IMR-90 (cell line): ENCODE data around the gene PALM3. TPM values are rescaled to one million over a fixed set of nuclear protein-coding genes. Genes with fewer than 3 reads are reported as not detected.

Source experiments
- ATAC-seq: fragments of 200-7000 bp; cut with Tn5 transposase; 2 replicates; pipeline ENCODE4 v1.9.1; 2020; ENCODE audit warnings: low read depth, mild to moderate bottlenecking, moderate library complexity
- BruUV-seq: library from RNA; stranded (reverse); fragments of 400-500 nt; replicated peaks from 2 replicates; lab custom pipeline; 2021; lab: Mats Ljungman, UMichigan
- CTCF ChIA-PET: fragments of 300-600 bp; formaldehyde crosslinking; extraction: SDS; loops from one replicate; lab custom pipeline; 2021; ENCODE audit warnings: antibody characterized with exemption; lab: Yijun Ruan, JAX
- POLR2A ChIA-PET: fragments of 300-600 bp; sonication (Branson Sonifier 250); formaldehyde crosslinking; loops from one replicate; lab custom pipeline; 2022; ENCODE audit warnings: antibody characterized with exemption; ENCODE audit not compliant: unreplicated experiment; lab: Charles Lee
- DNase-seq: peaks from one replicate; pipeline ENCODE4 v3.0.0; 2013
- H2AFZ ChIP-seq: replicated peaks from 2 replicates; pipeline ENCODE3; 2013; ENCODE audit warnings: low read length, mild to moderate bottlenecking; ENCODE audit not compliant: poor library complexity
- H2AK5ac ChIP-seq: 2 replicates; pipeline ENCODE4 v1.6.1; 2013; ENCODE audit warnings: low read depth, low read length, inconsistent platforms
- H2AK9ac ChIP-seq: replicated peaks from 2 replicates; pipeline ENCODE3; 2013; ENCODE audit warnings: mild to moderate bottlenecking, low read depth, low read length, moderate library complexity; ENCODE audit not compliant: poor library complexity
- H2BK120ac ChIP-seq: 2 replicates; pipeline ENCODE4 v1.6.1; 2013; ENCODE audit warnings: low read depth, low read length, inconsistent platforms
- H2BK15ac ChIP-seq: 3 replicates; pipeline ENCODE4 v1.6.1; 2013; ENCODE audit warnings: low read depth, low read length, inconsistent platforms
- H2BK20ac ChIP-seq: 2 replicates; pipeline ENCODE4 v1.6.1; 2013; ENCODE audit warnings: low read depth, mild to moderate bottlenecking, inconsistent platforms, low read length, moderate library complexity
- H2BK5ac ChIP-seq: 2 replicates; pipeline ENCODE4 v1.6.1; 2013; ENCODE audit warnings: mild to moderate bottlenecking, low read depth, low read length, inconsistent platforms; ENCODE audit not compliant: poor library complexity, severe bottlenecking
- H3K14ac ChIP-seq: replicated peaks from 2 replicates; pipeline ENCODE4 v1.6.1; 2013; ENCODE audit warnings: low read depth, low read length, inconsistent platforms
- H3K18ac ChIP-seq: 2 replicates; pipeline ENCODE4 v1.6.1; 2013; ENCODE audit warnings: low read depth, low read length, control low read depth
- H3K23ac ChIP-seq: 2 replicates; pipeline ENCODE4 v1.6.1; 2013; ENCODE audit warnings: low read depth, low read length, inconsistent platforms
- H3K27ac ChIP-seq: 2 replicates; pipeline ENCODE4 v1.5.1; 2013; ENCODE audit warnings: mild to moderate bottlenecking, control low read depth, low read length; ENCODE audit not compliant: insufficient read depth
- H3K27me3 ChIP-seq: 2 replicates; pipeline ENCODE4 v1.6.1; 2013; ENCODE audit warnings: low read length; ENCODE audit not compliant: control insufficient read depth, insufficient read depth
- H3K36me3 ChIP-seq: 2 replicates; pipeline ENCODE4 v1.6.1; 2013; ENCODE audit warnings: low read length, mixed read lengths; ENCODE audit not compliant: control insufficient read depth, insufficient read depth
- H3K4ac ChIP-seq: 2 replicates; pipeline ENCODE4 v1.6.1; 2013; ENCODE audit warnings: low read depth, low read length, inconsistent platforms
- H3K4me1 ChIP-seq: 2 replicates; pipeline ENCODE4 v1.6.1; 2013; ENCODE audit warnings: low read length, mixed read lengths; ENCODE audit not compliant: control insufficient read depth, insufficient read depth
- H3K4me2 ChIP-seq: 2 replicates; pipeline ENCODE4 v1.6.1; 2013; ENCODE audit warnings: low read depth, mild to moderate bottlenecking, control low read depth, low read length, moderate library complexity
- H3K4me3 ChIP-seq: 2 replicates; pipeline ENCODE4 v1.5.1; 2013; ENCODE audit warnings: low read depth, mild to moderate bottlenecking, control low read depth, low read length, moderate library complexity; ENCODE audit not compliant: insufficient read depth
- H3K56ac ChIP-seq: 2 replicates; pipeline ENCODE4 v1.6.1; 2013; ENCODE audit warnings: low read length, inconsistent platforms; ENCODE audit not compliant: insufficient read depth; ENCODE audit errors: extremely low read depth
- H3K79me1 ChIP-seq, 2 experiments: 2 replicates each; pipeline ENCODE4 v1.6.1; 2013; ENCODE audit warnings: low read length in 2 of 2, inconsistent platforms in 1 of 2, low read depth in 1 of 2
- H3K9ac ChIP-seq: 2 replicates; pipeline ENCODE4 v1.6.1; 2013; ENCODE audit warnings: low read depth, low read length, control low read depth
- H3K9me1 ChIP-seq: 2 replicates; pipeline ENCODE4 v1.6.1; 2013; ENCODE audit warnings: low read length, inconsistent platforms; ENCODE audit not compliant: insufficient read depth
- H3K9me3 ChIP-seq: 2 replicates; pipeline ENCODE4 v1.6.1; 2013; ENCODE audit warnings: low read length; ENCODE audit not compliant: control insufficient read depth, insufficient read depth
- H4K20me1 ChIP-seq: 2 replicates; pipeline ENCODE4 v1.6.1; 2013; ENCODE audit warnings: low read length, inconsistent platforms; ENCODE audit not compliant: insufficient read depth
- H4K5ac ChIP-seq: 2 replicates; pipeline ENCODE4 v1.6.1; 2013; ENCODE audit warnings: mild to moderate bottlenecking, low read depth, low read length, control low read depth
- H4K8ac ChIP-seq, 2 experiments: 2 replicates each; pipeline ENCODE4 v1.6.1; 2013; ENCODE audit warnings: low read depth in 2 of 2, low read length in 2 of 2, control low read depth in 1 of 2, inconsistent platforms in 1 of 2
- H4K91ac ChIP-seq: 2 replicates; pipeline ENCODE4 v1.6.1; 2013; ENCODE audit warnings: low read depth, low read length, inconsistent platforms; ENCODE audit not compliant: insufficient read depth
- CTCF ChIP-seq: conservative IDR thresholded peaks from 2 replicates; pipeline ENCODE4 v1.5.1; 2012; ENCODE audit warnings: mild to moderate bottlenecking, low read depth, low read length, improper control_type of control experiment
- FOS ChIP-seq: fragments of 150-350 bp; IDR thresholded peaks from 2 replicates; pipeline ENCODE4 v1.6.1; 2016; ENCODE audit warnings: low read depth, low read length
- MAFK ChIP-seq: IDR thresholded peaks from 2 replicates; pipeline ENCODE4 v1.6.1; 2012; ENCODE audit warnings: low read depth, low read length, improper control_type of control experiment
- MXI1 ChIP-seq: IDR thresholded peaks from 2 replicates; pipeline ENCODE4 v1.6.1; 2012; ENCODE audit warnings: low read depth, mild to moderate bottlenecking, low read length, moderate library complexity, borderline replicate concordance
- NFE2L2 ChIP-seq: fragments of 150-350 bp; IDR thresholded peaks from 2 replicates; pipeline ENCODE4 v1.6.1; 2016; ENCODE audit warnings: low read depth, mild to moderate bottlenecking, low read length
- POLR2A ChIP-seq: IDR thresholded peaks from 2 replicates; pipeline ENCODE4 v1.6.1; 2012; ENCODE audit warnings: mild to moderate bottlenecking, low read depth, low read length
- RAD21 ChIP-seq: IDR thresholded peaks from 2 replicates; pipeline ENCODE4 v1.6.1; 2012; ENCODE audit warnings: low read length, improper control_type of control experiment
- RCOR1 ChIP-seq: IDR thresholded peaks from 2 replicates; pipeline ENCODE4 v1.6.1; 2012; ENCODE audit warnings: mild to moderate bottlenecking, low read length, improper control_type of control experiment; ENCODE audit not compliant: insufficient replicate concordance
- RFX5 ChIP-seq: IDR thresholded peaks from 2 replicates; pipeline ENCODE4 v1.8.0; 2012; ENCODE audit warnings: low read depth, mild to moderate bottlenecking, low read length, moderate library complexity
- SMC3 ChIP-seq: fragments of 150-350 bp; IDR thresholded peaks from 2 replicates; pipeline ENCODE4 v1.6.1; 2016; ENCODE audit warnings: low read depth, mild to moderate bottlenecking, antibody characterized with exemption, low read length, moderate library complexity
- WGBS, 2 experiments: methylation state at CpG; one replicate each; pipeline versions ENCODE4 v1.1.5 to v1.1.7; 2013; ENCODE audit warnings: missing lambda C conversion rate in 2 of 2; ENCODE audit not compliant: insufficient read length in 1 of 2; ENCODE audit errors: extremely low coverage in 2 of 2; 5-methylcytosine and 5-hydroxymethylcytosine counted together
- dilution Hi-C: fragments of 300-500 bp; cut with HindIII; formaldehyde crosslinking; loops from one replicate; pipeline ENCODE4 v1.14.3; 2018; ENCODE audit warnings: low sequenced_read_pairs; ENCODE audit not compliant: unreplicated experiment
- in situ Hi-C: fragments of 300-500 bp; cut with MboI; formaldehyde crosslinking; loops from 3 replicates; pipeline ENCODE4 v1.14.3; 2019; ENCODE audit warnings: low sequenced_read_pairs, inconsistent platforms, mixed read lengths
- intact Hi-C: fragments of 100-400 bp; cut with micrococcal nuclease; formaldehyde crosslinking; loops from 2 replicates; pipeline ENCODE4 v1.10.0; 2022
- polyA plus RNA-seq, 3 experiments: library from polyadenylated mRNA; depleted of rRNA; stranded (reverse); fragments of >200 nt; gene quantifications; 2 replicates each; pipeline ENCODE4 v1.2.3, GENCODE V29; 2012; ENCODE audit warnings: low replicate concordance in 1 of 3
- total RNA-seq: library from RNA; depleted of rRNA; stranded (reverse); fragments of >200 nt; gene quantifications from 2 replicates; pipeline ENCODE4 v1.2.3, GENCODE V29; 2012

Gene PALM3
- total and polyA plus RNA-seq, 2 of the 4 experiments (the other 2 are of a cell fraction) = 0.18 to 0.84 TPM

- Histone ChIP-seq H3K4me2 (no peak overlapping the region), H2AK9ac (no peak overlapping the region), H2AK5ac (no peak overlapping the region), H3K4ac (no peak overlapping the region), H3K9me3 (peaks cover 8% of the 10 kb centered on the region), H2BK5ac (no peak overlapping the region), H3K18ac (no peak overlapping the region), H3K14ac (no peak overlapping the region), H2BK120ac (no peak overlapping the region), H4K5ac (no peak overlapping the region), H3K27me3 (no peaks in the 10 kb centered on the region), H2BK20ac (no peak overlapping the region), H4K8ac (no peak overlapping the region), H3K79me1 (no peaks in the 10 kb centered on the region; a peak in 1 of 4 replicates), H4K20me1 (no peaks in the 10 kb centered on the region), H2AFZ (no peak overlapping the region), H3K9ac (no peak overlapping the region), H3K36me3 (peaks cover 33% of the 10 kb centered on the region), H4K91ac (no peak overlapping the region), H3K23ac (no peak overlapping the region), H3K4me3 (no peak overlapping the region), H3K9me1 (peaks cover 3% of the 10 kb centered on the region; the same call in 1 of the 2 replicates), H3K56ac (no peak overlapping the region), H3K27ac (no peak overlapping the region), H3K4me1 (no peaks in the 10 kb centered on the region), H2BK15ac (no peak overlapping the region)
- in situ Hi-C loops (loop anchor here (25.0 kb wide), 1 partner anchor 335 kb away; the partner anchor contains the start of genes C19orf53 and MRI1), intact Hi-C loops (no loop called here), dilution Hi-C loops (no loop called here)
- BruUV-seq = no TSS peak
- no peak for TF ChIP-seq FOS
- no peak for TF ChIP-seq POLR2A
- no peak for TF ChIP-seq RCOR1
- TF ChIP-seq RAD21 = no peak
- TF ChIP-seq SMC3 = peak; percentile 12; the same call in 1 of the 2 replicates
- TF ChIP-seq MAFK = no peak
- TF ChIP-seq MXI1 = no peak
- 0 out of 2 replicates have a peak, but pooled peaks have one; percentile 13 for TF ChIP-seq CTCF
- no peak for TF ChIP-seq RFX5
- no peak for TF ChIP-seq NFE2L2
- ATAC-seq (no peak; the same call in 1 of the 2 replicates), DNase-seq (no peak)
- CTCF ChIA-PET = no interaction called here
- POLR2A ChIA-PET = no interaction called here
- WGBS, 2 experiments = 77% methylated on average over 8 of the region's 21 CpGs; no CpG with 5 or more reads in 1 of the 2 experiments
Measured at GRCh38 chr19:14097532-14098151, 35.8 kb upstream of the PALM3 start.
